Measurements from ENCODE around the gene SGIP1. TPM values are rescaled to one million over a fixed set of nuclear protein-coding genes. Genes with fewer than 3 reads are reported as not detected.

Gene SGIP1
- total and polyA plus RNA-seq, 2 experiments from 2014 or later, result 3.1 to 20.2 TPM

- H2AFZ ChIP-seq, result no peak overlapping the region
- DNase-seq (ENCODE audit: low spot score), result no peak
- no peak for TF ChIP-seq EZH2 (IDR thresholded peaks at IDR 0.05; ENCODE audit: borderline replicate concordance)
- no peak for TF ChIP-seq CTCF (IDR thresholded peaks at IDR 0.05; ENCODE audit: poor library complexity)
- no peak for TF ChIP-seq EZH2phosphoT487 (IDR thresholded peaks at IDR 0.05; ENCODE audit: low read depth, severe bottlenecking, unreplicated experiment)
Observed at GRCh38 chr1:66490816-66491215, 43.1 kb upstream of the SGIP1 start.

GRCh38 chr1:66492424-66492823, 41.5 kb upstream of the SGIP1 start:
- no peak overlapping the region for H2AFZ ChIP-seq
- no peaks in the 10 kb centered on the region for H3K79me2 ChIP-seq
- no peaks in the 10 kb centered on the region for H3K9me3 ChIP-seq (ENCODE audit: low read depth)
- no peaks in the 10 kb centered on the region for H3K4me1 ChIP-seq (ENCODE audit: insufficient read depth)
- no peak overlapping the region for H3K4me2 ChIP-seq
- H3K27ac ChIP-seq, result no peak overlapping the region
- no peaks in the 10 kb centered on the region for H3K27me3 ChIP-seq
- no peak for TF ChIP-seq CTCF (IDR thresholded peaks at IDR 0.05; ENCODE audit: poor library complexity)
- no peak for TF ChIP-seq EZH2phosphoT487 (IDR thresholded peaks at IDR 0.05; ENCODE audit: low read depth, severe bottlenecking, unreplicated experiment)
- TF ChIP-seq EZH2 (IDR thresholded peaks at IDR 0.05; ENCODE audit: borderline replicate concordance), result no peak
- WGBS (ENCODE audit: low lambda C conversion rate, missing lambda C conversion rate), result 78% methylated on average over 1 of the region's 1 CpG
- no peak overlapping the region for H3K4me3 ChIP-seq
- H3K9me2 ChIP-seq (replicated peaks; ENCODE audit: insufficient read depth), result no peaks in the 10 kb centered on the region
- H4K20me1 ChIP-seq (ENCODE audit: insufficient read depth, poor library complexity, severe bottlenecking), result no peaks in the 10 kb centered on the region
- no peak for DNase-seq (ENCODE audit: low spot score)
- H3K36me3 ChIP-seq (replicated peaks; ENCODE audit: insufficient read depth, low read depth), result no peaks in the 10 kb centered on the region

More at GRCh38 chr1:66490816-66491215, 43.1 kb upstream of the SGIP1 start:
- Histone ChIP-seq H3K9me2 (replicated peaks; ENCODE audit: insufficient read depth) (no peaks in the 10 kb centered on the region), H3K4me3 (no peak overlapping the region), H4K20me1 (ENCODE audit: insufficient read depth, poor library complexity, severe bottlenecking) (no peaks in the 10 kb centered on the region), H3K4me2 (no peak overlapping the region), H3K79me2 (no peaks in the 10 kb centered on the region), H3K36me3 (replicated peaks; ENCODE audit: insufficient read depth, low read depth) (no peaks in the 10 kb centered on the region), H3K9me3 (ENCODE audit: low read depth) (no peaks in the 10 kb centered on the region), H3K27me3 (no peaks in the 10 kb centered on the region), H3K27ac (no peak overlapping the region), H3K4me1 (ENCODE audit: insufficient read depth) (no peaks in the 10 kb centered on the region)
- 45% methylated on average over 2 of the region's 2 CpGs for WGBS (ENCODE audit: low lambda C conversion rate, missing lambda C conversion rate)

GRCh38 chr1:66493731-66494130, 40.2 kb upstream of the SGIP1 start:
- TF ChIP-seq EZH2 (IDR thresholded peaks at IDR 0.05; ENCODE audit: borderline replicate concordance) (no peak), EZH2phosphoT487 (IDR thresholded peaks at IDR 0.05; ENCODE audit: low read depth, severe bottlenecking, unreplicated experiment) (no peak), CTCF (IDR thresholded peaks at IDR 0.05; ENCODE audit: poor library complexity) (no peak)
- H3K4me2 ChIP-seq, result no peak overlapping the region
- no peaks in the 10 kb centered on the region for H3K36me3 ChIP-seq (replicated peaks; ENCODE audit: insufficient read depth, low read depth)
- DNase-seq (ENCODE audit: low spot score), result no peak
- H4K20me1 ChIP-seq (ENCODE audit: insufficient read depth, poor library complexity, severe bottlenecking), result no peaks in the 10 kb centered on the region
- no peaks in the 10 kb centered on the region for H3K9me3 ChIP-seq (ENCODE audit: low read depth)
- H3K4me1 ChIP-seq (ENCODE audit: insufficient read depth), result no peaks in the 10 kb centered on the region
- no peaks in the 10 kb centered on the region for H3K9me2 ChIP-seq (replicated peaks; ENCODE audit: insufficient read depth)
- no peaks in the 10 kb centered on the region for H3K79me2 ChIP-seq
- no peak overlapping the region for H3K27ac ChIP-seq
- no peaks in the 10 kb centered on the region for H3K27me3 ChIP-seq
- no peak overlapping the region for H3K4me3 ChIP-seq
- WGBS (ENCODE audit: low lambda C conversion rate, missing lambda C conversion rate), result 97% methylated on average over 2 of the region's 2 CpGs
- no peak overlapping the region for H2AFZ ChIP-seq

GRCh38 chr1:66494482-66494881, 39.5 kb upstream of the SGIP1 start:
- Histone ChIP-seq H2AFZ (no peak overlapping the region), H3K9me2 (replicated peaks; ENCODE audit: insufficient read depth) (no peaks in the 10 kb centered on the region), H3K79me2 (no peaks in the 10 kb centered on the region), H3K4me2 (no peak overlapping the region), H3K4me3 (no peak overlapping the region), H4K20me1 (ENCODE audit: insufficient read depth, poor library complexity, severe bottlenecking) (no peaks in the 10 kb centered on the region), H3K9me3 (ENCODE audit: low read depth) (no peaks in the 10 kb centered on the region), H3K27ac (no peak overlapping the region), H3K27me3 (no peaks in the 10 kb centered on the region), H3K36me3 (replicated peaks; ENCODE audit: insufficient read depth, low read depth) (no peaks in the 10 kb centered on the region), H3K4me1 (ENCODE audit: insufficient read depth) (no peaks in the 10 kb centered on the region)
- TF ChIP-seq EZH2phosphoT487 (IDR thresholded peaks at IDR 0.05; ENCODE audit: low read depth, severe bottlenecking, unreplicated experiment) (no peak), CTCF (IDR thresholded peaks at IDR 0.05; ENCODE audit: poor library complexity) (no peak), EZH2 (IDR thresholded peaks at IDR 0.05; ENCODE audit: borderline replicate concordance) (no peak)
- no peak for DNase-seq (ENCODE audit: low spot score)
- 96% methylated on average over 1 of the region's 1 CpG for WGBS (ENCODE audit: low lambda C conversion rate, missing lambda C conversion rate)

Data from hepatocyte (in vitro differentiated cells).